WERI-Rb-1 (cell line): Measurements from ENCODE around the gene CCBE1.

ENCODE experiments used
- DNase-seq: peaks from one replicate; pipeline ENCODE4 v3.0.0-alpha.2; 2020
- H3K27ac ChIP-seq: fragments of 250-450 bp; sonication (Bioruptor Pico); 2 replicates; pipeline ENCODE4 v1.5.1; 2020; ENCODE audit warnings: mild to moderate bottlenecking, moderate library complexity
- H3K27me3 ChIP-seq: fragments of 250-450 bp; sonication (Bioruptor Pico); 2 replicates; pipeline ENCODE4 v1.5.1; 2021; ENCODE audit warnings: mild to moderate bottlenecking, low read depth, moderate library complexity; ENCODE audit not compliant: insufficient read depth, severe bottlenecking
- H3K36me3 ChIP-seq: fragments of 250-450 bp; sonication (Bioruptor Pico); 2 replicates; pipeline ENCODE4 v1.5.1; 2020; ENCODE audit warnings: mild to moderate bottlenecking, moderate library complexity
- H3K4me3 ChIP-seq: 2 replicates; pipeline ENCODE4 v1.5.1; 2011; ENCODE audit warnings: low read depth, mild to moderate bottlenecking, control low read depth, low read length
- H3K9me3 ChIP-seq: fragments of 250-450 bp; sonication (Bioruptor Pico); 2 replicates; pipeline ENCODE4 v1.5.1; 2021; ENCODE audit warnings: mild to moderate bottlenecking, moderate library complexity; ENCODE audit not compliant: severe bottlenecking
- CTCF ChIP-seq: IDR thresholded peaks from 2 replicates; pipeline ENCODE4 v1.5.1; 2011; ENCODE audit warnings: low read depth, mild to moderate bottlenecking, control low read depth, inconsistent platforms, low read length

CCBE1 gene

GRCh38 chr18:59381949-59382348 is 315.3 kb downstream of the CCBE1 start:
- no peak for DNase-seq
- H3K4me3 ChIP-seq = no peak overlapping the region
- H3K36me3 ChIP-seq = no peaks in the 10 kb centered on the region
- no peaks in the 10 kb centered on the region for H3K9me3 ChIP-seq
- no peak for TF ChIP-seq CTCF
- peak overlapping the region; percentile 8; the same call in 1 of the 2 replicates for H3K27ac ChIP-seq
- no peaks in the 10 kb centered on the region for H3K27me3 ChIP-seq
